CD1c-positive myeloid dendritic cell (primary cell): Measurements from ENCODE around the gene PRDX1.

ENCODE experiments used
- DNase-seq: peaks from one replicate; pipeline ENCODE4 v3.0.0-alpha.2; 2016; ENCODE audit errors: extremely low spot score

The PRDX1 gene

GRCh38 chr1:45521413-45522323 lies at the start of gene PRDX1:
PRDX1 (minus strand) TSS chr1:45521884; CDS start chr1:45519043, 2,841 bp downstream.
- peak; percentile 99 for DNase-seq

GRCh38 chr1:45570631-45571030 lies 48.9 kb upstream of the PRDX1 start:
- no peak for DNase-seq

GRCh38 chr1:45569962-45570581 lies 48.4 kb upstream of the PRDX1 start:
- peak; percentile 89 for DNase-seq

GRCh38 chr1:45569571-45569961 lies 47.9 kb upstream of the PRDX1 start:
- DNase-seq, result no peak

GRCh38 chr1:45568421-45568820 lies 46.7 kb upstream of the PRDX1 start:
- DNase-seq, result no peak

- no peak for DNase-seq
Observed at GRCh38 chr1:45567911-45568310, 46.2 kb upstream of the PRDX1 start.

GRCh38 chr1:45566722-45567121 lies 45.0 kb upstream of the PRDX1 start:
- peak; percentile 50 for DNase-seq

- no peak for DNase-seq
Observed at GRCh38 chr1:45563843-45564242, 42.2 kb upstream of the PRDX1 start.

GRCh38 chr1:45557422-45557944 lies 35.8 kb upstream of the PRDX1 start:
- no peak for DNase-seq

- DNase-seq, result no peak
Observed at GRCh38 chr1:45554198-45554597, 32.5 kb upstream of the PRDX1 start.

- DNase-seq, result no peak
Observed at GRCh38 chr1:45552331-45552730, 30.6 kb upstream of the PRDX1 start.

- DNase-seq, result no peak
Observed at GRCh38 chr1:45551684-45552083, 30.0 kb upstream of the PRDX1 start.

- peak; percentile 96 for DNase-seq
Observed at GRCh38 chr1:45550401-45551351, 29.0 kb upstream of the PRDX1 start, which contains the start of gene AKR1A1. AKR1A1 (plus strand) TSS chr1:45550826; CDS start chr1:45561795, 10,969 bp downstream.

GRCh38 chr1:45545553-45546310 lies 24.0 kb upstream of the PRDX1 start:
- DNase-seq, result no peak

- DNase-seq, result peak; percentile 55
Observed at GRCh38 chr1:45545019-45545493, 23.4 kb upstream of the PRDX1 start.

- DNase-seq, result no peak
Observed at GRCh38 chr1:45544530-45544929, 22.8 kb upstream of the PRDX1 start.

GRCh38 chr1:45543581-45544417 lies 22.1 kb upstream of the PRDX1 start:
- DNase-seq, result peak; percentile 93

GRCh38 chr1:45542591-45542990 lies 20.9 kb upstream of the PRDX1 start:
- DNase-seq, result peak; percentile 81

- DNase-seq, result peak; percentile 26
Observed at GRCh38 chr1:45541193-45541592, 19.5 kb upstream of the PRDX1 start.

GRCh38 chr1:45536886-45537285 lies 15.2 kb upstream of the PRDX1 start:
- DNase-seq, result no peak
